Ishikawa (cell line): ENCODE measurements around the gene CYP4F22.

Experiments used
- CEBPB ChIP-seq: IDR thresholded peaks from 2 replicates; pipeline ENCODE4 v1.6.1; 2012
- EGR1 ChIP-seq: IDR thresholded peaks from 2 replicates; pipeline ENCODE4 v1.6.1; 2012
- EP300 ChIP-seq: IDR thresholded peaks from 2 replicates; pipeline ENCODE4 v1.6.1; 2012; ENCODE audit warnings: borderline replicate concordance
- NFIC ChIP-seq: IDR thresholded peaks from 2 replicates; pipeline ENCODE4 v1.6.1; 2012
- RAD21 ChIP-seq: IDR thresholded peaks from 2 replicates; pipeline ENCODE4 v1.6.1; 2012; ENCODE audit warnings: low read depth
- TEAD4 ChIP-seq: IDR thresholded peaks from 2 replicates; pipeline ENCODE4 v1.6.1; 2012
- YY1 ChIP-seq: IDR thresholded peaks from 2 replicates; pipeline ENCODE4 v1.6.1; 2012; ENCODE audit warnings: low read depth
- TF ChIP-seq, protein P1 (sequence below): IDR thresholded peaks from 2 replicates; pipeline ENCODE4 v1.6.1; 2012; ENCODE audit warnings: low read depth, mild to moderate bottlenecking
- TF ChIP-seq, protein P2 (sequence below): IDR thresholded peaks from 2 replicates; pipeline ENCODE4 v1.6.1; 2012
- TF ChIP-seq, protein P3 (sequence below): IDR thresholded peaks from 2 replicates; pipeline ENCODE4 v1.6.1; 2012

DNA sequence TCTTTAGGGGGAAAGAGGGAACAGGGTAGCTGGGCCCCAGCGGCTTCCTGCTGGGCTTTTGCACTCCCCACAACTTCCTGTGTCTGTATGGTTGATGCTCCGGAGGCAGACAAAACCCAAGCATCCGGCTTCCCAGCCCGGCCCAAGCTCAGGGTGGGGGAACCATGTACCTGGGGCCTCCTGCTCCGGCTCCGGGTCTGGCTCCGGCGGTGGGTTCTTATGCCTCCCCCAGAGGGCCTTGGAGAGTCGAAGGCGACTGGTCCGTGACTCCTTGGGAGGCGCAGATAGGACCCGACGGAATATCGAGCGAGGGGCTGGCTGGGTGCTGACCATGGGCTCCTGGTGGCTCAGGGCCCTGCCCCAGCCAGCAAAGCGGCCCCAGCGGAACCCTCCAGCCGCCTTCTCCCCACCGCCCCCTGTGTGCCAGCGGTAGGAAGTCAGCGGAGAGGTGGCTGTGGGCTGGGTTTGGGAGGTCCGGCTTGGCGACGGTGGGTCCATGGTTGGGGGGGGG is 44.4 kb upstream of the CYP4F22 start:
- TF ChIP-seq, protein P1, sequence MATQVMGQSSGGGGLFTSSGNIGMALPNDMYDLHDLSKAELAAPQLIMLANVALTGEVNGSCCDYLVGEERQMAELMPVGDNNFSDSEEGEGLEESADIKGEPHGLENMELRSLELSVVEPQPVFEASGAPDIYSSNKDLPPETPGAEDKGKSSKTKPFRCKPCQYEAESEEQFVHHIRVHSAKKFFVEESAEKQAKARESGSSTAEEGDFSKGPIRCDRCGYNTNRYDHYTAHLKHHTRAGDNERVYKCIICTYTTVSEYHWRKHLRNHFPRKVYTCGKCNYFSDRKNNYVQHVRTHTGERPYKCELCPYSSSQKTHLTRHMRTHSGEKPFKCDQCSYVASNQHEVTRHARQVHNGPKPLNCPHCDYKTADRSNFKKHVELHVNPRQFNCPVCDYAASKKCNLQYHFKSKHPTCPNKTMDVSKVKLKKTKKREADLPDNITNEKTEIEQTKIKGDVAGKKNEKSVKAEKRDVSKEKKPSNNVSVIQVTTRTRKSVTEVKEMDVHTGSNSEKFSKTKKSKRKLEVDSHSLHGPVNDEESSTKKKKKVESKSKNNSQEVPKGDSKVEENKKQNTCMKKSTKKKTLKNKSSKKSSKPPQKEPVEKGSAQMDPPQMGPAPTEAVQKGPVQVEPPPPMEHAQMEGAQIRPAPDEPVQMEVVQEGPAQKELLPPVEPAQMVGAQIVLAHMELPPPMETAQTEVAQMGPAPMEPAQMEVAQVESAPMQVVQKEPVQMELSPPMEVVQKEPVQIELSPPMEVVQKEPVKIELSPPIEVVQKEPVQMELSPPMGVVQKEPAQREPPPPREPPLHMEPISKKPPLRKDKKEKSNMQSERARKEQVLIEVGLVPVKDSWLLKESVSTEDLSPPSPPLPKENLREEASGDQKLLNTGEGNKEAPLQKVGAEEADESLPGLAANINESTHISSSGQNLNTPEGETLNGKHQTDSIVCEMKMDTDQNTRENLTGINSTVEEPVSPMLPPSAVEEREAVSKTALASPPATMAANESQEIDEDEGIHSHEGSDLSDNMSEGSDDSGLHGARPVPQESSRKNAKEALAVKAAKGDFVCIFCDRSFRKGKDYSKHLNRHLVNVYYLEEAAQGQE: no peak
- TF ChIP-seq YY1 (no peak), RAD21 (no peak), EP300 (no peak), NFIC (no peak), CEBPB (no peak), EGR1 (no peak), TEAD4 (no peak)
- TF ChIP-seq, protein P2, sequence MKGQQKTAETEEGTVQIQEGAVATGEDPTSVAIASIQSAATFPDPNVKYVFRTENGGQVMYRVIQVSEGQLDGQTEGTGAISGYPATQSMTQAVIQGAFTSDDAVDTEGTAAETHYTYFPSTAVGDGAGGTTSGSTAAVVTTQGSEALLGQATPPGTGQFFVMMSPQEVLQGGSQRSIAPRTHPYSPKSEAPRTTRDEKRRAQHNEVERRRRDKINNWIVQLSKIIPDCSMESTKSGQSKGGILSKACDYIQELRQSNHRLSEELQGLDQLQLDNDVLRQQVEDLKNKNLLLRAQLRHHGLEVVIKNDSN: no peak
- TF ChIP-seq, protein P3, sequence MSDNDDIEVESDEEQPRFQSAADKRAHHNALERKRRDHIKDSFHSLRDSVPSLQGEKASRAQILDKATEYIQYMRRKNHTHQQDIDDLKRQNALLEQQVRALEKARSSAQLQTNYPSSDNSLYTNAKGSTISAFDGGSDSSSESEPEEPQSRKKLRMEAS: no peak
